Muscle of leg (tissue), 16 donors: Measurements from ENCODE around the gene CALN1. TPM values are rescaled to one million over a fixed set of nuclear protein-coding genes. Genes with fewer than 3 reads are reported as not detected.
A peak's percentile ranks its signal among the peaks of the same experiment; 100 is the strongest.
"Not testable (repeated sequence)": the region's sequence is repeated elsewhere in the genome, so short reads cannot be mapped to it uniquely, and the experiment has no call there.

Experiments
- DNase-seq: peaks from one replicate; pipeline ENCODE4 v3.0.0; 2013
- H3K27ac ChIP-seq: one replicate; pipeline ENCODE4 v1.5.1; 2013; ENCODE audit warnings: mild to moderate bottlenecking, low read length, control low read depth
- H3K27me3 ChIP-seq: one replicate; pipeline ENCODE4 v1.6.1; 2013; ENCODE audit warnings: low read length; ENCODE audit not compliant: control insufficient read depth, insufficient read depth
- H3K36me3 ChIP-seq: one replicate; pipeline ENCODE4 v1.6.1; 2013; ENCODE audit warnings: low read length; ENCODE audit not compliant: control insufficient read depth, insufficient read depth
- H3K4me1 ChIP-seq: one replicate; pipeline ENCODE4 v1.6.1; 2013; ENCODE audit warnings: low read length; ENCODE audit not compliant: control insufficient read depth, insufficient read depth
- H3K4me3 ChIP-seq: one replicate; pipeline ENCODE4 v1.5.1; 2013; ENCODE audit warnings: low read length, control low read depth
- H3K9me3 ChIP-seq: replicated peaks from 2 replicates; pipeline ENCODE4 v1.6.1; 2013; ENCODE audit warnings: low read depth, low read length; ENCODE audit not compliant: control insufficient read depth
- WGBS: methylation state at CpG from one replicate; pipeline ENCODE4 v1.1.5; 2013; ENCODE audit warnings: missing lambda C conversion rate; ENCODE audit not compliant: insufficient coverage; 5-methylcytosine and 5-hydroxymethylcytosine counted together
- long read RNA-seq, 11 donors: transcript quantifications; one replicate each; lab custom pipeline, GENCODE V29; 2026
- polyA plus RNA-seq, 8 donors: library from polyadenylated mRNA; unstranded; fragments of 120-200 nt; gene quantifications; one replicate each; pipeline versions ENCODE4 v1.2.1 to v1.2.3, GENCODE V29; 2013; ENCODE audit warnings: inconsistent platforms in 1 of 8, low replicate concordance in 1 of 8; ENCODE audit not compliant: insufficient read length in 8 of 8, insufficient read depth in 1 of 8
- total RNA-seq: library from RNA; stranded (reverse); fragments of 120-200 nt; gene quantifications from one replicate; pipeline ENCODE4 v1.2.4, GENCODE V29; 2013

The CALN1 gene
- total RNA-seq (1.8 TPM), polyA plus RNA-seq (1 to 10 TPM in 5 of 8 donors, under 1 TPM in 3; 0.65 to 2.3 (median 1.0) TPM)
- long read RNA-seq, donor 1, result 0 reads
- long read RNA-seq, donor 2, result 0 reads
- long read RNA-seq, donor 3, result 0 reads
- long read RNA-seq, donor 4, result 0 reads
- long read RNA-seq, donor 5, result 0 reads
- long read RNA-seq, donor 6, result 0 reads
- long read RNA-seq, donor 7, result 0 reads
- long read RNA-seq, donor 8, result 0 reads
- long read RNA-seq, donor 9, result 0 reads
- long read RNA-seq, donor 10, full-length matches to known transcripts, result 2 of 2 reads
- long read RNA-seq, donor 10, partial matches to known transcripts, result 0 of 2 reads
- long read RNA-seq, donor 10, other reads (novel, unspliced or antisense), result 0 of 2 reads
- long read RNA-seq, donor 11, result 0 reads

GRCh38 chr7:72412121-72412618 lies at the start of gene CALN1:
Gene CALN1, minus strand, starts transcription at chr7:72412338.
- not testable (repeated sequence) for H3K9me3 ChIP-seq, H3K27ac ChIP-seq, DNase-seq, H3K36me3 ChIP-seq, H3K4me3 ChIP-seq, H3K4me1 ChIP-seq, H3K27me3 ChIP-seq
- WGBS, result 96% methylated on average over 16 of the region's 21 CpGs

GRCh38 chr7:72453471-72453870 lies 41.3 kb upstream of the CALN1 start:
- peak; percentile 71 for DNase-seq
- Histone ChIP-seq H3K36me3 (no peaks in the 10 kb centered on the region), H3K27ac (peak overlapping the region; percentile 77), H3K4me1 (peaks cover 11% of the 10 kb centered on the region), H3K4me3 (no peak overlapping the region), H3K27me3 (peaks cover 2% of the 10 kb centered on the region), H3K9me3 (peaks cover 6% of the 10 kb centered on the region)
- no CpG with 5 or more reads among the region's 1 CpG for WGBS

- no peak overlapping the region for H3K4me3 ChIP-seq
- WGBS, result 79% methylated on average over 15 of the region's 17 CpGs
- no peak for DNase-seq
- H3K27ac ChIP-seq, result no peak overlapping the region
- H3K36me3 ChIP-seq, result no peaks in the 10 kb centered on the region
- peaks cover 22% of the 10 kb centered on the region for H3K4me1 ChIP-seq
- peaks cover under 1% of the 10 kb centered on the region for H3K9me3 ChIP-seq
- H3K27me3 ChIP-seq, result peaks cover 9% of the 10 kb centered on the region
Observed at GRCh38 chr7:72447465-72448204, 35.5 kb upstream of the CALN1 start.

GRCh38 chr7:72446591-72447462 lies 34.7 kb upstream of the CALN1 start:
- peak overlapping the region; percentile 29 for H3K27ac ChIP-seq
- H3K4me3 ChIP-seq, result peak overlapping the region; percentile 21
- peak; percentile 40 for DNase-seq
- H3K36me3 ChIP-seq, result no peaks in the 10 kb centered on the region
- peaks cover 22% of the 10 kb centered on the region for H3K4me1 ChIP-seq
- peaks cover 9% of the 10 kb centered on the region for H3K27me3 ChIP-seq
- WGBS, result 25% methylated on average over 15 of the region's 20 CpGs
- no peaks in the 10 kb centered on the region for H3K9me3 ChIP-seq

GRCh38 chr7:72446131-72446530 lies 34.0 kb upstream of the CALN1 start:
- no peak for DNase-seq
- peaks cover 9% of the 10 kb centered on the region for H3K27me3 ChIP-seq
- H3K36me3 ChIP-seq, result no peaks in the 10 kb centered on the region
- 22% methylated on average over 5 of the region's 7 CpGs for WGBS
- H3K4me3 ChIP-seq, result peak overlapping the region; percentile 21
- no peak overlapping the region for H3K27ac ChIP-seq
- H3K9me3 ChIP-seq, result no peaks in the 10 kb centered on the region
- peaks cover 22% of the 10 kb centered on the region for H3K4me1 ChIP-seq

GRCh38 chr7:72445580-72445979 lies 33.4 kb upstream of the CALN1 start:
- peak; percentile 28 for DNase-seq
- Histone ChIP-seq H3K27ac (no peak overlapping the region), H3K4me3 (no peak overlapping the region), H3K9me3 (no peaks in the 10 kb centered on the region), H3K36me3 (no peaks in the 10 kb centered on the region), H3K4me1 (peaks cover 22% of the 10 kb centered on the region), H3K27me3 (peaks cover 9% of the 10 kb centered on the region)
- WGBS, result 32% methylated on average over 10 of the region's 10 CpGs

GRCh38 chr7:72445075-72445474 lies 32.9 kb upstream of the CALN1 start:
- no peak for DNase-seq
- H3K4me1 ChIP-seq, result peaks cover 22% of the 10 kb centered on the region
- H3K27ac ChIP-seq, result no peak overlapping the region
- no peak overlapping the region for H3K4me3 ChIP-seq
- WGBS, result 84% methylated on average over 6 of the region's 6 CpGs
- H3K27me3 ChIP-seq, result peaks cover 9% of the 10 kb centered on the region
- no peaks in the 10 kb centered on the region for H3K36me3 ChIP-seq
- H3K9me3 ChIP-seq, result no peaks in the 10 kb centered on the region

- Histone ChIP-seq H3K36me3 (no peaks in the 10 kb centered on the region), H3K27me3 (peaks cover 8% of the 10 kb centered on the region), H3K4me3 (no peak overlapping the region), H3K27ac (no peak overlapping the region), H3K4me1 (peaks cover 22% of the 10 kb centered on the region), H3K9me3 (no peaks in the 10 kb centered on the region)
- DNase-seq, result peak; percentile 16
- WGBS, result 58% methylated on average over 2 of the region's 8 CpGs
Observed at GRCh38 chr7:72444026-72444776, 32.1 kb upstream of the CALN1 start.

- Histone ChIP-seq H3K4me1 (peaks cover 16% of the 10 kb centered on the region), H3K36me3 (no peaks in the 10 kb centered on the region), H3K27me3 (peaks cover 9% of the 10 kb centered on the region), H3K9me3 (no peaks in the 10 kb centered on the region), H3K4me3 (no peak overlapping the region), H3K27ac (no peak overlapping the region)
- 47% methylated on average over 8 of the region's 8 CpGs for WGBS
- no peak for DNase-seq
Observed at GRCh38 chr7:72441791-72442190, 29.7 kb upstream of the CALN1 start.
